Stimulated activated CD4-positive, alpha-beta T cell treated with anti-CD3 and anti-CD28 coated beads, Interleukin-2, amount 100 ng/mL, for 24 hours (primary cell): ENCODE data around the gene NRCAM.
"Not testable (repeated sequence)": the region's sequence is repeated elsewhere in the genome, so short reads cannot be mapped to it uniquely, and the experiment has no call there.

Source experiments
- DNase-seq, 2 donors: peaks; one replicate each; pipeline ENCODE4 v3.0.0-alpha.2; 2020

The NRCAM gene

GRCh38 chr7:108303332-108303731, 152.9 kb downstream of the NRCAM start:
- no peak for DNase-seq

- DNase-seq = no peak
Measured at GRCh38 chr7:108301387-108301786, 154.8 kb downstream of the NRCAM start.

- no peak for DNase-seq
Measured at GRCh38 chr7:108299251-108299973, 156.8 kb downstream of the NRCAM start.

GRCh38 chr7:108296911-108297310, 159.3 kb downstream of the NRCAM start:
- no peak for DNase-seq

- no peak for DNase-seq
Measured at GRCh38 chr7:108294595-108294994, 161.6 kb downstream of the NRCAM start.

- DNase-seq = no peak
Measured at GRCh38 chr7:108293149-108293612, 163.1 kb downstream of the NRCAM start.

- DNase-seq = no peak
Measured at GRCh38 chr7:108292541-108292940, 163.7 kb downstream of the NRCAM start.

- no peak for DNase-seq
Measured at GRCh38 chr7:108291791-108292440, 164.3 kb downstream of the NRCAM start.

GRCh38 chr7:108291152-108291508, 165.1 kb downstream of the NRCAM start:
- DNase-seq = no peak

- DNase-seq = no peak
Measured at GRCh38 chr7:108290459-108291151, 165.6 kb downstream of the NRCAM start.

GRCh38 chr7:108289852-108290251, 166.4 kb downstream of the NRCAM start:
- DNase-seq = no peak

GRCh38 chr7:108287857-108288256, 168.4 kb downstream of the NRCAM start:
- DNase-seq = no peak

GRCh38 chr7:108286290-108286904, 169.8 kb downstream of the NRCAM start:
- no peak for DNase-seq

GRCh38 chr7:108285778-108286177, 170.5 kb downstream of the NRCAM start:
- no peak for DNase-seq

GRCh38 chr7:108285003-108285368, 171.2 kb downstream of the NRCAM start:
- no peak for DNase-seq

- no peak for DNase-seq
Measured at GRCh38 chr7:108284349-108285002, 171.8 kb downstream of the NRCAM start.

GRCh38 chr7:108283252-108283651, 173.0 kb downstream of the NRCAM start:
- no peak for DNase-seq

GRCh38 chr7:108282427-108282996, 173.7 kb downstream of the NRCAM start:
- no peak for DNase-seq

GRCh38 chr7:108280136-108280535, 176.1 kb downstream of the NRCAM start:
- no peak for DNase-seq

- DNase-seq = no peak
Measured at GRCh38 chr7:108278776-108279175, 177.5 kb downstream of the NRCAM start.

- DNase-seq = no peak
Measured at GRCh38 chr7:108278281-108278680, 178.0 kb downstream of the NRCAM start.

GRCh38 chr7:108274447-108274846, 181.8 kb downstream of the NRCAM start:
- DNase-seq = not testable (repeated sequence)

GRCh38 chr7:108272891-108273290, 183.3 kb downstream of the NRCAM start:
- not testable (repeated sequence) for DNase-seq
